ENCODE results near the gene TSPAN6.

GRCh38 chrX:100636321-100636991, at the start of gene TSPAN6:
- peak in 9 of 11 experiments; percentile 15 to 49 (median 42) for TF ChIP-seq CTCF (IDR thresholded peaks at IDR 0.05 in 8 of 11, conservative IDR thresholded peaks at IDR 0.05 in 3 of 11)
- peak; percentile 28 to 59 (median 38) for TF ChIP-seq POLR2AphosphoS5 (IDR thresholded peaks at IDR 0.05)
